HepG2 (cell line): ENCODE measurements around the gene MINDY1. TPM values are rescaled to one million over a fixed set of nuclear protein-coding genes. Genes with fewer than 3 reads are reported as not detected.

Experiments used
- ELF3 ChIP-seq: IDR thresholded peaks from 2 replicates; pipeline ENCODE4 v1.6.1; 2016; ENCODE audit warnings: missing genetic modification reagents, missing compliant biosample characterization
- ERF ChIP-seq: IDR thresholded peaks from 2 replicates; pipeline ENCODE4 v1.6.1; 2018; ENCODE audit warnings: missing biosample characterization, missing genetic modification reagents
- ETV6 ChIP-seq: sonication (generic); formaldehyde crosslinking; conservative IDR thresholded peaks from 2 replicates; pipeline ENCODE4 v1.4.0; 2020; ENCODE audit warnings: missing genetic modification reagents
- KLF12 ChIP-seq: sonication (generic); formaldehyde crosslinking; IDR thresholded peaks from 2 replicates; pipeline ENCODE4 v1.4.0; 2020; ENCODE audit warnings: missing genetic modification reagents, borderline replicate concordance
- MAFK ChIP-seq, 2 experiments: IDR thresholded peaks in 1 of 2; conservative IDR thresholded peaks in 1 of 2; 2 replicates each; pipeline ENCODE4 v1.6.1; 2011; ENCODE audit warnings: improper control_type of control experiment in 2 of 2, low read length in 2 of 2
- MED13 ChIP-seq: sonication (generic); formaldehyde crosslinking; IDR thresholded peaks from 2 replicates; pipeline ENCODE4 v1.5.0; 2020; ENCODE audit warnings: missing genetic modification reagents
- REXO4 ChIP-seq: sonication (generic); formaldehyde crosslinking; IDR thresholded peaks from 2 replicates; pipeline ENCODE4 v1.8.0; 2022; ENCODE audit warnings: missing genetic modification reagents, mild to moderate bottlenecking, borderline replicate concordance
- RNF219 ChIP-seq: sonication (generic); formaldehyde crosslinking; IDR thresholded peaks from 2 replicates; pipeline ENCODE4 v1.5.0; 2020; ENCODE audit warnings: mild to moderate bottlenecking, missing genetic modification reagents
- SKI ChIP-seq: fragments of 450-650 bp; IDR thresholded peaks from one replicate; pipeline ENCODE4 v1.6.1; 2018; ENCODE audit warnings: mild to moderate bottlenecking; ENCODE audit not compliant: partially characterized antibody
- ZFP82 ChIP-seq: sonication (generic); formaldehyde crosslinking; IDR thresholded peaks from 2 replicates; pipeline ENCODE4 v1.5.1; 2020; ENCODE audit warnings: mild to moderate bottlenecking, missing genetic modification reagents, borderline replicate concordance
- ZNF232 ChIP-seq: sonication (generic); formaldehyde crosslinking; IDR thresholded peaks from 2 replicates; pipeline ENCODE4 v1.4.0; 2020; ENCODE audit warnings: missing genetic modification reagents, borderline replicate concordance
- ZSCAN21 ChIP-seq: sonication (generic); formaldehyde crosslinking; IDR thresholded peaks from 2 replicates; pipeline ENCODE4 v1.8.0; 2022; ENCODE audit warnings: mild to moderate bottlenecking, missing genetic modification reagents, moderate library complexity, borderline replicate concordance
- ZSCAN9 ChIP-seq: IDR thresholded peaks from 2 replicates; pipeline ENCODE4 v1.6.1; 2016; ENCODE audit warnings: borderline replicate concordance
- polyA plus RNA-seq, 8 experiments: library from polyadenylated mRNA; depleted of rRNA in 3 of 8; stranded (reverse) in 7 of 8; unstranded in 1 of 8; fragments of >200 nt; fragmentation: Illumina TruSeq in 4 of 8; extraction: Trizol in 4 of 8; gene quantifications; 2 replicates each; pipeline versions ENCODE4 v1.2.1 to v1.2.3, GENCODE V29; 2011 to 2016; ENCODE audit warnings: low read depth in 4 of 8, missing spikeins in 1 of 8, mixed read lengths in 1 of 8; ENCODE audit not compliant: insufficient read depth in 1 of 8
- total RNA-seq, 5 experiments: library from RNA; depleted of rRNA; stranded (reverse); fragments of >200 nt; fragmentation: Illumina TruSeq; extraction: Trizol; gene quantifications; 2 replicates each; pipeline ENCODE4 v1.2.3, GENCODE V29; 2016; ENCODE audit warnings: low read depth in 1 of 5
- TF ChIP-seq, protein P1 (sequence below): fragments of 450-650 bp; IDR thresholded peaks from 2 replicates; pipeline ENCODE4 v1.6.1; 2016
- TF ChIP-seq, protein P2 (sequence below), 2 experiments: fragments of 450-650 bp in 1 of 2; sonication (generic) in 1 of 2; formaldehyde crosslinking in 1 of 2; IDR thresholded peaks; 2 replicates each; pipeline versions ENCODE4 v1.6.1 to v1.8.0; 2016 to 2022; ENCODE audit warnings: antibody characterized with exemption in 1 of 2, mild to moderate bottlenecking in 1 of 2, missing genetic modification reagents in 1 of 2

MINDY1 gene
- total and polyA plus RNA-seq, 2 of the 13 experiments (the other 11 are each of a cell fraction or from before 2014, with no cell fraction given) = 11.1 to 15.0 TPM

DNA sequence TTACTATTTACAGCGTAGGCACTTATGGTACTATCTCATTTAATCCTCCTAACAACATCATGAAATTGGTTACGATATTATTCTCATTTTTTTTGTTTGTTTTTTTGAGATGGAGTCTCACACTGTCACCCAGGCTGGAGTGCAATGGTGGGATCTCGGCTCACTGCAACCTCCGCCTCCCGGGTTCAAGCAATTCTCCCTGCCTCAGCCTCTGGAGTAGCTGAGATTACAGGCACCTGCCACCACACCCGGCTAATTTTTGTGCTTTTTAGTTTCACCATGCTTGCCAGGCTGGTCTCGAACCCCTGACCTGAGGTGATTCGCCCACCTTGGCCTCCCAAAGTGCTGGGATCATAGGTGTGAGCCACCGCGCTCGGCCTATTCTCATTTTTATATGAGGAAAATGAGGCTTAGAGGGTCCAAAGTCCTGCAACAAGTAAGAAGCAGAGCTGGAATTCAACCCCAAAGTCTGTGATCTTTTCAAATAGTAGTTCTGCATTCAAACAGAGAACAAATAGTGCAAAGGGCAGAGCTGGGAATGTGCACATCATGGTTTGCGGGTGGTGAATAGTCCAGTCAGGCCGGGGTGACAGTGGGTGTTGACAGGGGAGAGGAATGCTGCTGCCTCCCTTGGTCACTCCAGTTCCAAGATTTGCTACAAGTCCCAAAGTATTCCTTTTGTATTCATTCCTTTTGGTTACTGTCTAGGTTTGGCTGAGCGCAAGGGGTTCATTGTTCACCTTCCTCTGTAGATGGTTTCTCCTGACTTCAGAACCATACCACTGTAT lies 6.2 kb upstream of the MINDY1 start (continued):
- no peak for TF ChIP-seq ZSCAN21 (CRISPR knock-in tag)
- TF ChIP-seq, protein P1, sequence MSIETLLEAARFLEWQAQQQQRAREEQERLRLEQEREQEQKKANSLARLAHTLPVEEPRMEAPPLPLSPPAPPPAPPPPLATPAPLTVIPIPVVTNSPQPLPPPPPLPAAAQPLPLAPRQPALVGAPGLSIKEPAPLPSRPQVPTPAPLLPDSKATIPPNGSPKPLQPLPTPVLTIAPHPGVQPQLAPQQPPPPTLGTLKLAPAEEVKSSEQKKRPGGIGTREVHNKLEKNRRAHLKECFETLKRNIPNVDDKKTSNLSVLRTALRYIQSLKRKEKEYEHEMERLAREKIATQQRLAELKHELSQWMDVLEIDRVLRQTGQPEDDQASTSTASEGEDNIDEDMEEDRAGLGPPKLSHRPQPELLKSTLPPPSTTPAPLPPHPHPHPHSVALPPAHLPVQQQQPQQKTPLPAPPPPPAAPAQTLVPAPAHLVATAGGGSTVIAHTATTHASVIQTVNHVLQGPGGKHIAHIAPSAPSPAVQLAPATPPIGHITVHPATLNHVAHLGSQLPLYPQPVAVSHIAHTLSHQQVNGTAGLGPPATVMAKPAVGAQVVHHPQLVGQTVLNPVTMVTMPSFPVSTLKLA = peak; percentile 35
- TF ChIP-seq ZNF232 (CRISPR knock-in tag) = peak; percentile 8; the same call in 1 of the 2 replicates
- peak; percentile 72 for TF ChIP-seq ELF3 (CRISPR knock-in tag)
- no peak for TF ChIP-seq RNF219
- no peak for TF ChIP-seq REXO4
- TF ChIP-seq MAFK (conservative IDR thresholded peaks at IDR 0.05 in 1 of 2, IDR thresholded peaks at IDR 0.05 in 1 of 2; ENCODE audit: low read length in 2 of 2) = peak; percentile 34 to 43; a peak in 2 of 4 replicates
- TF ChIP-seq, protein P2, sequence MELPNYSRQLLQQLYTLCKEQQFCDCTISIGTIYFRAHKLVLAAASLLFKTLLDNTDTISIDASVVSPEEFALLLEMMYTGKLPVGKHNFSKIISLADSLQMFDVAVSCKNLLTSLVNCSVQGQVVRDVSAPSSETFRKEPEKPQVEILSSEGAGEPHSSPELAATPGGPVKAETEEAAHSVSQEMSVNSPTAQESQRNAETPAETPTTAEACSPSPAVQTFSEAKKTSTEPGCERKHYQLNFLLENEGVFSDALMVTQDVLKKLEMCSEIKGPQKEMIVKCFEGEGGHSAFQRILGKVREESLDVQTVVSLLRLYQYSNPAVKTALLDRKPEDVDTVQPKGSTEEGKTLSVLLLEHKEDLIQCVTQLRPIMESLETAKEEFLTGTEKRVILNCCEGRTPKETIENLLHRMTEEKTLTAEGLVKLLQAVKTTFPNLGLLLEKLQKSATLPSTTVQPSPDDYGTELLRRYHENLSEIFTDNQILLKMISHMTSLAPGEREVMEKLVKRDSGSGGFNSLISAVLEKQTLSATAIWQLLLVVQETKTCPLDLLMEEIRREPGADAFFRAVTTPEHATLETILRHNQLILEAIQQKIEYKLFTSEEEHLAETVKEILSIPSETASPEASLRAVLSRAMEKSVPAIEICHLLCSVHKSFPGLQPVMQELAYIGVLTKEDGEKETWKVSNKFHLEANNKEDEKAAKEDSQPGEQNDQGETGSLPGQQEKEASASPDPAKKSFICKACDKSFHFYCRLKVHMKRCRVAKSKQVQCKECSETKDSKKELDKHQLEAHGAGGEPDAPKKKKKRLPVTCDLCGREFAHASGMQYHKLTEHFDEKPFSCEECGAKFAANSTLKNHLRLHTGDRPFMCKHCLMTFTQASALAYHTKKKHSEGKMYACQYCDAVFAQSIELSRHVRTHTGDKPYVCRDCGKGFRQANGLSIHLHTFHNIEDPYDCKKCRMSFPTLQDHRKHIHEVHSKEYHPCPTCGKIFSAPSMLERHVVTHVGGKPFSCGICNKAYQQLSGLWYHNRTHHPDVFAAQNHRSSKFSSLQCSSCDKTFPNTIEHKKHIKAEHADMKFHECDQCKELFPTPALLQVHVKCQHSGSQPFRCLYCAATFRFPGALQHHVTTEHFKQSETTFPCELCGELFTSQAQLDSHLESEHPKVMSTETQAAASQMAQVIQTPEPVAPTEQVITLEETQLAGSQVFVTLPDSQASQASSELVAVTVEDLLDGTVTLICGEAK (IDR thresholded peaks at IDR 0.05) = no peak
- TF ChIP-seq, protein P2 (CRISPR knock-in tag; IDR thresholded peaks at IDR 0.05) = no peak
- TF ChIP-seq KLF12 (CRISPR knock-in tag) = no peak; the same call in 1 of the 2 replicates
- no peak for TF ChIP-seq ZSCAN9 (CRISPR knock-in tag)
- no peak for TF ChIP-seq ETV6 (CRISPR knock-in tag)
- no peak for TF ChIP-seq MED13 (CRISPR knock-in tag)
- 0 out of 2 replicates have a peak, but pooled peaks have one; percentile 48 for TF ChIP-seq ZFP82
- no peak; the same call in 1 of the 2 replicates for TF ChIP-seq ERF
- TF ChIP-seq SKI = peak; percentile 35
